Stimulated activated CD4-positive, alpha-beta T cell treated with anti-CD3 and anti-CD28 coated beads, Interleukin-12 subunit alpha, Interleukin-12 subunit beta, amount 100 ng/mL, for 48 hours (primary cell): Measurements from ENCODE around the gene GUCY2D.

ENCODE experiments used
- DNase-seq, 3 donors: peaks; one replicate each; pipeline ENCODE4 v3.0.0-alpha.2; 2020; ENCODE audit warnings: low read depth in 2 of 3, low spot score in 1 of 3

The GUCY2D gene

GRCh38 chr17:7989781-7990655 is 12.4 kb upstream of the GUCY2D start:
- DNase-seq, result peak; percentile 83 to 97 (median 89)

DNA sequence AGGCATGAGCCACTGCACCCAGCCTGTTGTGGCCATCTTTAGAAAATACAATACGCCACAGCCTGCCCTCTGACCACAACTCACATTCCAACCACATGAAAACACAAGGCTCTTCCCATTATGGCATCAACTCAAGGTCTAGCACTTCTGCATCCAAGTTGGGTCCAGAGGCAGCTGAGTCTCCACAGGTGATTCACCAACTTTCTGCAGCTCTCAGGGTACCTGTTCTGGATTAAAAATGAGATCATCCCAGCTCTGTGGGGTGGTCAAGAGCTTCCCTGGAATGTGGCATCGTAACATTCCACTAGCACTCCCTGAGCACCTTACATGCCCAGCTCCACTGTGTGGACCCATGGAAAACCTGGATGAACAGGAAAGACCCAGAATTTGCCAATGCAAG is 9.9 kb upstream of the GUCY2D start:
- no peak for DNase-seq

- DNase-seq, result no peak
These were observed 9.5 kb upstream of the GUCY2D start for GRCh38 chr17:7992924-7993323.

- no peak for DNase-seq
These were observed 8.3 kb upstream of the GUCY2D start for GRCh38 chr17:7993972-7994589.

DNA sequence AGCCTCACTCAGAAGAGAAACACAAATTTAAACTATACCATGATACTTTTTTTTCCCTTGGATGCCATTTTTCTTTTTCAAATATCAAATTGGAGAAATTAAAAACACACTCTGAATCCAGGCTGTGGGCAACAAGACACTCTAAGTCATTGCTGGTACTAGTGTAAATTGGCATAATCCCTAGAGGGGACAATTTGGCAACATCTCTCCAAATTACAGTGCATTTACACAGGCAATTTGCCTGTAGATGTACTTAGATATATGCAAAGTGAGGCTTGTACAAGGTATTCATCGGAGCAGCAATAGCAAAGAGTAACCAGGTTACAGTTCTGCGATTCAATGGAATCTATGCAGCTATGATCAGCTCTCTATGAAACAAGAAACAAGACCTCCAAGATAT is 6.7 kb upstream of the GUCY2D start:
- no peak for DNase-seq

DNA sequence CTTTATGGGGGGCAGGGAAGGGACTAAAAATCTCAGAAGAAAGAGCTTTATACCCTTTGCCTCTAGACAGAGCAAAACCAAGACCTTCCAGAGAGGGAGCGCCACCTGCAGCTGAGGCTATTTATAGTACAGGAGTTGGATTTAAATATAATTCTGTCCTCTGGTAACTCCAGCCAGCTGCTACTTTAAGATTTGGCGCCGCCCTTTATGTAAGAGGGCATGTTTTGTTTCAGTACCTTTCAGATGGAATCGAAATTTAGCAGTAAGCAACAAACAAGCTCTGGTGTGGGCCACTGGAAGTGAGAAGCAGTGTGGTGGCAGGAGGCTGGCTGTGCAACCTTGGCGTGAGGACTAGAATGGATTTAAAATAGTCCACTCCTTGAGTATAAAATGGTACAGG is 5.2 kb upstream of the GUCY2D start:
- no peak for DNase-seq

- no peak for DNase-seq
These were observed 542 bp downstream of the GUCY2D start for GRCh38 chr17:8002721-8003593.

DNA sequence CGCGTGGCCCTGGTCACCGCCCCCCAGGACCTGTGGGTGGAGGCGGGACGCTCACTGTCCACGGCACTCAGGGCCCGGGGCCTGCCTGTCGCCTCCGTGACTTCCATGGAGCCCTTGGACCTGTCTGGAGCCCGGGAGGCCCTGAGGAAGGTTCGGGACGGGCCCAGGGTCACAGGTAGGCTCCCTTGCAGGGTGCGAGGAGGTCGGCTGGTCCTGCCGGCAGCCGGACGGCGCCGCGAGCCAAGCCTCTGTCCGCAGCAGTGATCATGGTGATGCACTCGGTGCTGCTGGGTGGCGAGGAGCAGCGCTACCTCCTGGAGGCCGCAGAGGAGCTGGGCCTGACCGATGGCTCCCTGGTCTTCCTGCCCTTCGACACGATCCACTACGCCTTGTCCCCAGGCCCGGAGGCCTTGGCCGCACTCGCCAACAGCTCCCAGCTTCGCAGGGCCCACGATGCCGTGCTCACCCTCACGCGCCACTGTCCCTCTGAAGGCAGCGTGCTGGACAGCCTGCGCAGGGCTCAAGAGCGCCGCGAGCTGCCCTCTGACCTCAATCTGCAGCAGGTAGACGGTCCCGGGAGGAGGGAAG is 1.3 kb downstream of the GUCY2D start:
- DNase-seq, result no peak

- no peak for DNase-seq
These were observed 2.5 kb downstream of the GUCY2D start for GRCh38 chr17:8004899-8005298.

- DNase-seq, result no peak
These were observed 2.9 kb downstream of the GUCY2D start for GRCh38 chr17:8005357-8005756.

- no peak for DNase-seq
These were observed 3.7 kb downstream of the GUCY2D start for GRCh38 chr17:8005967-8006730.

GRCh38 chr17:8006836-8007680 is 4.6 kb downstream of the GUCY2D start:
- DNase-seq, result no peak

GRCh38 chr17:8007836-8008235 is 5.4 kb downstream of the GUCY2D start:
- no peak for DNase-seq

DNA sequence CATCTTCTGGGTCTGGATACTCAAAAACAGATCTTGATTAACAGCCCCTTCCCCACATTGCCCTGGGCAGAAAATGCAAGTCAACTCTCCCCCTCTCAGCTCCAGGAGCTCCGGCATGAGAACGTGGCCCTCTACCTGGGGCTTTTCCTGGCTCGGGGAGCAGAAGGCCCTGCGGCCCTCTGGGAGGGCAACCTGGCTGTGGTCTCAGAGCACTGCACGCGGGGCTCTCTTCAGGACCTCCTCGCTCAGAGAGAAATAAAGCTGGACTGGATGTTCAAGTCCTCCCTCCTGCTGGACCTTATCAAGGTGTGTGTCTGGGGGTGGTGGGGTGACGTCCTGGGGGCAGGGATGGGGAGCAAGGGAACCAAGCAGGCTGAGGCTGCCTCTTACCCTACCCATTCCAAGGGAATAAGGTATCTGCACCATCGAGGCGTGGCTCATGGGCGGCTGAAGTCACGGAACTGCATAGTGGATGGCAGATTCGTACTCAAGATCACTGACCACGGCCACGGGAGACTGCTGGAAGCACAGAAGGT is 9.7 kb downstream of the GUCY2D start:
- no peak for DNase-seq

DNA sequence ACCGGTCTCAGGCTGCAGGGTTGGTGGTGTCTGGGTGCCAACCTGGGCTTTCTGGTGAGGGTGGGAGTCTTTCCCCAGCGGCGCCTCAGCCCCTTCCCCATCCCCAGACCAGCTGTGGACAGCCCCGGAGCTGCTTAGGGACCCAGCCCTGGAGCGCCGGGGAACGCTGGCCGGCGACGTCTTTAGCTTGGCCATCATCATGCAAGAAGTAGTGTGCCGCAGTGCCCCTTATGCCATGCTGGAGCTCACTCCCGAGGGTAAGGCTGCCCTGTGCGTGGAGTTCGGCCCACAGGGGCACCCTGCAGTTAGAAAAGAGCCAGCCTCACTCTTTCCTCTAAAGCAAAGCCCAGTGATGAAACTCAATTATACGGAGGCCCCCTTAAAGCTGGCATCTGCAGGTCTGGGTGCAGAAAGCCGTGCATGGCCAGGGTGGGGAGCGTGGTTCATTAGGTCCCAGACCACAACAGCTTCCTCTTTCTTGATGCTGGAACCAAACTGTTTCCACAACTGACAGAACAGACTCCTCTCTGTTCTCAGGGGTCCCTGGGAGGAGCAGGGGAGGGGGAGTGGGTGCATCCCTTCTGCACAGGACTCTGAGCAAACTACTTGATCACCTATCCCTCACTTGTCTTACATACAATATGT is 10.7 kb downstream of the GUCY2D start:
- no peak for DNase-seq

DNA sequence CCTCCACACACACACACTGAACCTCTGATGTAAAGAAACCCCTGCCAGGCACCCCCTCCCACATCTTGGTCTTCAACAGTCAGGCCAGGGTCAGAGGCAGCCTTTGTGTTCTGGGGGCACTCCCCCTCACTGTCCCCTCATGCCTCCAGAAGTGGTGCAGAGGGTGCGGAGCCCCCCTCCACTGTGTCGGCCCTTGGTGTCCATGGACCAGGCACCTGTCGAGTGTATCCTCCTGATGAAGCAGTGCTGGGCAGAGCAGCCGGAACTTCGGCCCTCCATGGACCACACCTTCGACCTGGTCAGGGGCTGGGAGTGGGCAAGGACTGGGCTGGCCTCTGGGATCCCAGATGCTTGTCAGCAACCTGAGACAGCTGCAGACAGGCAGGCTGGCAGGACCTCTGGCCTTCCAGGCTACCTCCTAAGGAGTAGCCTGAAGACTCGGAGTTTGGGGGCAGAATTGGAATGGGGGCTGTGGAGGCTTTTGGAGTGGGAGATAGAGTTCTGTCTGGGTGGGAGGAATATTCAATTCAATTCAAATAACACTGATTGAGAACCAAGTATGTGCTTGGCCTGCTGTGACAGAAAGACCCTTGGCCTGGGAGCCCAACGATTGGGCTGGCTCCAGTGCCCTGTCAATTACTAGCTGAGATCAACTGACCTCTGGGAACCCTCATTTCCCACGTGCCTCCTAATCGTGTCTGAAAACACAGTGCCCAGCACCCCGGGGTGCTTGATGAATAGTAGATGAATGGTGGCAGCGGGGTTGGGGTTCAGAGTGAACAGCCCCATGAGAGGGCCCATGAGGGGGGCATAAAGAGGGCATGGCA is 11.5 kb downstream of the GUCY2D start:
- DNase-seq, result no peak

- no peak for DNase-seq
These were observed 12.1 kb downstream of the GUCY2D start for GRCh38 chr17:8014558-8014850.

- no peak for DNase-seq
These were observed 13.0 kb downstream of the GUCY2D start for GRCh38 chr17:8015236-8015956.
